ENCODE data around the gene PPARD.
"Not testable (repeated sequence)": the region's sequence is repeated elsewhere in the genome, so short reads cannot be mapped to it uniquely, and the experiment has no call there.

The PPARD gene

DNA sequence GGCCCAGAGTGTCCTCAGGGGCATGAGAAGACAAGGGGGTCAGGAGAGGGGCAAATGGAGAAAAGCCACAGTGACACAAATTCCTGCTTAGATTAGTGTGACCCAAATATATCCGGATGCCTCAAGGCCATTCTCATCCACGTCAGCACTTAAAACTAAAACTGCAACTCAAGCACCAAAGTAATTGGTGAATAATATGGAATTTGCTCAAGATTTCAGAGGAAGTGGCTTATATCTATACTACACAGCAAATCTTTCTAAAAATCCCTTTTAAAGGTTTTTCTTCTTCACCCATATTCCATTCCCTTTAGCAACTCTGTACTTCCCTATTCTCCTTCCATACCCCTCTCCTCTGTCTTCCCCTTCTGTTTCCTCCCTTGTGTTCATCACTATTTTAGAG, 29.6 kb upstream of the PPARD start:
- DNase-seq, result no peak

- DNase-seq, result no peak
These were observed 24.7 kb upstream of the PPARD start for GRCh38 chr6:35317483-35318195.

DNA sequence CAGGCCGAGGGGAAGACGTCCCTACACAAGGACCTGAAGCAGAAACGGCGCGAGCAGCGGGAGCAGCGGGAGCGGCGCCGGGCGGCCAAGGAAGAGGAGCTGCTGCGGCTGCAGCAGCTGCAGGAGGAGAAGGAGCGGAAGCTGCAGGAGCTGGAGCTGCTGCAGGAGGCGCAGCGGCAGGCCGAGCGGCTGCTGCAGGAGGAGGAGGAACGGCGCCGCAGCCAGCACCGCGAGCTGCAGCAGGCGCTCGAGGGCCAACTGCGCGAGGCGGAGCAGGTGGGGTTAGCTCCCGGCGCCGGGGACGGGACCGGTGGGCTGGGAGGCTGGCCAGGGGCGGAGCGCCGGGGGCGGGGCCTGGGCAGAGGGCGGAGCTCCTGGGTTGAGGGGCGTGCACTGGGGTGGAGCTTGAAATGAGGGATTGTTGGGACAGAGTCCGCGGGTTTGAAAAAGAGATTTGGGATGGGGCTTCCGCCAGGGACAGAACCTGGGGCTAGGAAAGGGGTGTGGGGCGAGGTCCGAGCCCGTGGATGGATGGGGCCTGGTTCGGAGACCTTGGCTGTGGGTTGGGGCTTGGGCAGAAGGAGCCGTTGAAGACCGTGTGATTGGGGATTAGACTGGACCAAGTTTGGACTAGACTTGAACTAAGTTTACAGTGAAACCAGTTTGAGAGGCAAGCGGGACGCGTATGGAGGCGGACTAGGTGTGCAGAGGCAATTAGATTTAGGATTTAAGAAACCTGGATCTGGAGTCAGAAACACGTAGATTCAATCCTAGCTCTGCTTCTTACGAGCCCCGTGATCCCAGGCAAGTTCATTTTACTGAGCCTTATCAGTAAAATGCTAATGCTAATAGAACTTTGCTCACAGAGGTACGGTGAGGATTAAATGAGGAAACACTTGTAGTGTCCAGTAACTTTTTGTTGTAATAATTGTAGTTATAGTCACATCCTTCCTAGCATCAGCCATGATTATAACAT, 23.9 kb upstream of the PPARD start:
- DNase-seq, result peak; percentile 93

DNA sequence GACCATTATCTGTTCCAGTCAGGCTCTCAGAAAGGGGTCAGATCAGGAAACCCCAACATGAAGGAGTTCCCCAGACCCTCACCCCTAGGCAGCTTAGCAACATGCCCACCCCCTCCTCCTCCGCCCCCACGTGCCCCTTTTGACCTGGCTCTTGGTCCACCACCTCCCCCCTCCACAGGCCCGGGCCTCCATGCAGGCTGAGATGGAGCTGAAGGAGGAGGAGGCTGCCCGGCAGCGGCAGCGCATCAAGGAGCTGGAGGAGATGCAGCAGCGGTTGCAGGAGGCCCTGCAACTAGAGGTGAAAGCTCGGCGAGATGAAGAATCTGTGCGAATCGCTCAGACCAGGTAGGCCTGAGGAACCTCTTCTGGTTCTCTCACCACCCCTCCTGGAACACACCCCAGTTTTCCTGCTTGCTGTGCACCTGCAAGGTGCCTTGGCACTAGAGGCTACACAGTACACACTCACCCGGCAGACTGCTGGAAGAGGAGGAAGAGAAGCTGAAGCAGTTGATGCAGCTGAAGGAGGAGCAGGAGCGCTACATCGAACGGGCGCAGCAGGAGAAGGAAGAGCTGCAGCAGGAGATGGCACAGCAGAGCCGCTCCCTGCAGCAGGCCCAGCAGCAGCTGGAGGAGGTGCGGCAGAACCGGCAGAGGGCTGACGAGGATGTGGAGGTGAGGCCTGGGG, 22.9 kb upstream of the PPARD start:
- DNase-seq, result no peak

DNA sequence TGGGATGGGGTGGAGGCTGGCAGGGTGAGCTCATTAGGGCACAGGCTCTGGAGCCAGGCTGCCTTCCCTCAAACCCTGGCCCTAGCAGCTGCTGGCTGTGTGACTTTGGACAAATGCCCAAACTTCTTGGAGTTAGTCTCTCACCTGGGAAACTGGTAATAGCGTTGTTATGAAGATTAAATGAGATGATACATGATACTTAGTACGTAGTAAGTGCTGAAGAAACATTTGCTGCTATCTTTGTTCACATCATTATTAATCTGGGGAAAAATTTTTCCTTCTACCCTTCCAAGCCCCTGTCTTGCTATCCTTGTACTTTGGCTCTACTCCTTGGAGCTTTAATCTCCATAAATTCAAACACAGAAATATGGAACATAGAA, 22.3 kb upstream of the PPARD start:
- no peak for DNase-seq

- DNase-seq, result no peak
These were observed 21.3 kb upstream of the PPARD start for GRCh38 chr6:35321091-35321490.

- peak; percentile 54 for DNase-seq
These were observed 14.9 kb upstream of the PPARD start for GRCh38 chr6:35327349-35328027.

GRCh38 chr6:35328108-35328723, 14.1 kb upstream of the PPARD start:
- DNase-seq, result no peak

- not testable (repeated sequence) for DNase-seq
These were observed 13.4 kb upstream of the PPARD start for GRCh38 chr6:35328965-35329364.

DNA sequence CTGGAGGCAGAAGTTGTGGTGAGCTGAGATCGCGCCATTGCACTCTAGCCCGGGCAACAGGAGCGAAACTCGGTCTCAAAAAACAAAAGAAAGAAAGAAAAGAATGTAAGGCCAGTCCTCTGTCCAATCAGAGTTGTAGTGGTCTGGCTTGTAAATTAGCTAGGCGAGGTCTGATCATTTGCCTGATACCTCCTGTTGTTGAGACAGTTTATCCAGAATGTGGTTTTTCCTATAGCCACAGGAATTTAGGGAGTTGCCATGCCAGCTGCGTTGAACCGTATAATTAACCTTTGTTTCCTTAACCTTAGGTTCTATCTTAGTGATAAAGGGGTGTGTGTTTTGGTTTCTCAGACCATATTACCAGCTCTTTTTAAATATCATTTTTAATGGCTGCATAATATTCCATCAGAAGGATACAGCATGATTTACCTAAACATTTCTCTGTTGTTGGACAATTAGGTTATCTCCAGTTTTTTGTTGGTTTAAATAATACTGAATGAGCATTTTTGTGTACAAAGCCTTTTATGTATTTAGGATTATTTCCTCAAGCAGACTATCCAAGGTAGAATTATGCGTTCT, 11.7 kb upstream of the PPARD start:
- DNase-seq, result no peak

GRCh38 chr6:35332074-35332887, 10.1 kb upstream of the PPARD start:
- DNase-seq, result not testable (repeated sequence)

GRCh38 chr6:35341557-35341956, 801 bp upstream of the PPARD start:
- DNase-seq, result no peak

GRCh38 chr6:35343092-35343834, 905 bp downstream of the PPARD start:
- no peak for DNase-seq

- DNase-seq, result no peak
These were observed 1.6 kb downstream of the PPARD start for GRCh38 chr6:35343835-35344550.

GRCh38 chr6:35351422-35351821, 9.1 kb downstream of the PPARD start:
- DNase-seq, result no peak

DNA sequence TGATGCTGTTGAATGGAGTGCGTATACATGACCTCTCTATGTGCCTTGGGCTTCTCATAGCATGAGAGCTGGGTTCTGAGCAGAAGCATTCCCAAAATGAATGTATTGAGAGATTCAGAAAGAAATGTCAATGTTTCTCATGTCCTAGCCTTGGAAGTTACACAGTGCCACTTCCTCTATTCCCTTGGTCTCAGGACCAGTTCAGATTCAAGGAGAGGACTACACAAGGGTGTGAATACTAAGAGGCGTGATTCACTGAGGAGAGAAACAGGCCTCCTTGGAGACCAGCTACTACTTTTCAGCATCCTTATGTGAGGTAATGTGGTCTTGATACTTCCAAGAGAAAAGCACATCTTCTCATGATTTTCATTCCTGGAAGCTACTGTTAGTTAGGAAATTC, 10.4 kb downstream of the PPARD start:
- no peak for DNase-seq

- no peak for DNase-seq
These were observed 12.2 kb downstream of the PPARD start for GRCh38 chr6:35354361-35355135.

- DNase-seq, result no peak
These were observed 14.0 kb downstream of the PPARD start for GRCh38 chr6:35356391-35356790.

- no peak for DNase-seq
These were observed 15.3 kb downstream of the PPARD start for GRCh38 chr6:35357677-35358076.
